Neural progenitor cell (in vitro differentiated cells): Measurements from ENCODE around the gene ADAMTS4.

Source experiments
- CTCF ChIP-seq: fragments of 200-600 bp; sonication (generic); IDR thresholded peaks from 2 replicates; pipeline ENCODE4 v1.5.1; 2017; ENCODE audit warnings: antibody characterized with exemption, mild to moderate bottlenecking
- EZH2 ChIP-seq: fragments of 200-600 bp; sonication (generic); IDR thresholded peaks from 2 replicates; pipeline ENCODE4 v1.6.1; 2017; ENCODE audit warnings: antibody characterized with exemption, mild to moderate bottlenecking, moderate library complexity
- EZH2phosphoT487 ChIP-seq: fragments of 200-600 bp; sonication (generic); IDR thresholded peaks from 2 replicates; pipeline ENCODE4 v1.6.1; 2017; ENCODE audit warnings: antibody characterized with exemption

- TF ChIP-seq CTCF, result no peak
- TF ChIP-seq EZH2phosphoT487, result no peak
- no peak for TF ChIP-seq EZH2
Measured at GRCh38 chr1:161153176-161153575, 45.7 kb downstream of the ADAMTS4 start.
